Fibroblast of mammary gland (primary cell): ENCODE results near the gene DGCR8.

Source experiments
- DNase-seq: peaks from one replicate; pipeline ENCODE4 v3.0.0-alpha.2; 2010; ENCODE audit warnings: low read depth
- H3K4me3 ChIP-seq: 2 replicates; pipeline ENCODE4 v1.5.1; 2011; ENCODE audit warnings: low read depth, mild to moderate bottlenecking, low read length, moderate library complexity; ENCODE audit not compliant: control insufficient read depth
- TF ChIP-seq, protein P1 (sequence below): conservative IDR thresholded peaks from 2 replicates; pipeline ENCODE4 v1.5.1; 2011; ENCODE audit warnings: low read depth, low read length, inconsistent platforms; ENCODE audit not compliant: control insufficient read depth, insufficient read depth

Gene DGCR8

DNA sequence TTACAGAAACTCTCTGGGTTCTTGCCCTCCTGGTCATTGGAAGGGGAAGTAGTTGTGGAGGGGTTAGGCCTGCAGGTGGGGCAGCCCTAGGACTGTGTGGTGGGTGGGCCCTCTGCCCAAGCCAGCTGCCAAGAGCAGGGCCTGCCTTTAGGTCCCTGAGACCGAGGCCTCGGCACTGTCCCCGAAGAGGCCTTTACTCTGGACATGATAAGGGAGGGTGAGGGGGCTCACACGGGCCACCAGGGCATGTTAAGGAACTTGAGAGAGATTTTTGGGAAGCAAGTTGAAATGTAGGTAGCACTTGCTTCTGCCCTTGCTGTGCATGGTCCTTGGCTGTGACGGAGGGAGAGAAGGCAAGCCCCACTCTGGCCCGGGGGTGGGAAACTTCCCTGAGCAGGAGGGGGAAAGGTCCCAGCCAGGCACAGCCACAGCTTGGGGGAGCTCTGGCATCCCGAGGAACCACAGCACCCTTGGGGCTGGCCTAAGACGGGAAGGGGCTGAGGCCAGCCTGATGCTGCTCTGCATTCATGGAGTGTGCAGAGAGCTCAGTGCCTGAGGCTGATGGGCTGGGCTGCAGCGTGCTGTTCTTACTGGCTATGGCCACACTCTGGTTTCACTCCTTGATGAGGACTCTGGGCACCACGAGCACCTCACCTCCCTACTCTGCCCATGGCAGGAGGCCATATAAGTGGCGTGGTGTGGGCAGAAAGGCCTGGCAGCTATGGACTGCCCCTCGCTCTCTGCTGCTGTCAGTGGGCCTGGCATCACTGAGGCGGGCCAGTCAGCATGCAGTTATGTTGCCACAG, 28.1 kb downstream of the DGCR8 start:
- no peak for DNase-seq
- TF ChIP-seq, protein P1, sequence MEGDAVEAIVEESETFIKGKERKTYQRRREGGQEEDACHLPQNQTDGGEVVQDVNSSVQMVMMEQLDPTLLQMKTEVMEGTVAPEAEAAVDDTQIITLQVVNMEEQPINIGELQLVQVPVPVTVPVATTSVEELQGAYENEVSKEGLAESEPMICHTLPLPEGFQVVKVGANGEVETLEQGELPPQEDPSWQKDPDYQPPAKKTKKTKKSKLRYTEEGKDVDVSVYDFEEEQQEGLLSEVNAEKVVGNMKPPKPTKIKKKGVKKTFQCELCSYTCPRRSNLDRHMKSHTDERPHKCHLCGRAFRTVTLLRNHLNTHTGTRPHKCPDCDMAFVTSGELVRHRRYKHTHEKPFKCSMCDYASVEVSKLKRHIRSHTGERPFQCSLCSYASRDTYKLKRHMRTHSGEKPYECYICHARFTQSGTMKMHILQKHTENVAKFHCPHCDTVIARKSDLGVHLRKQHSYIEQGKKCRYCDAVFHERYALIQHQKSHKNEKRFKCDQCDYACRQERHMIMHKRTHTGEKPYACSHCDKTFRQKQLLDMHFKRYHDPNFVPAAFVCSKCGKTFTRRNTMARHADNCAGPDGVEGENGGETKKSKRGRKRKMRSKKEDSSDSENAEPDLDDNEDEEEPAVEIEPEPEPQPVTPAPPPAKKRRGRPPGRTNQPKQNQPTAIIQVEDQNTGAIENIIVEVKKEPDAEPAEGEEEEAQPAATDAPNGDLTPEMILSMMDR, result no peak
- no peak overlapping the region for H3K4me3 ChIP-seq

DNA sequence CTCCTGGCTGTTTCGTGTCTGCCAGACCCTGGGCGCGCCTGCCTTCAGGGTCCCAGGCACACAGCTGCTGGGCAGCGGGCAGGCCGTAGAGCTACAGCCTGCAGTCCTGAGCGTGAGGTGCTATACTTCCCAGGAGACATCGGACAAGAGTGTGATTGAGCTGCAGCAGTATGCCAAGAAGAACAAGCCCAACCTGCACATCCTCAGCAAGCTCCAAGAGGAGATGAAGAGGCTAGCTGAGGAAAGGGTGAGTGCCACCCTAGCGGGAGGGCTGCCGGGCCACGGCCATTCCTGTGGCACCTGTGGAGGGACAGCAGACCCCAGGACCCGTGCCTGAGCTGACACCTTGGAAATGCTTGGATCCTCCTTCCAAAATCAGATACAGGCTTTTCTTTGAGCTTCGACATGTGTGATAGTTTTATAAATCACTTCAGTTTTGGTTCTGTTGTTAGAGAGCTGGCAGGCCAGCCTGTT, 28.8 kb downstream of the DGCR8 start:
- DNase-seq, result no peak
- no peak overlapping the region for H3K4me3 ChIP-seq
- TF ChIP-seq, protein P1, result no peak

DNA sequence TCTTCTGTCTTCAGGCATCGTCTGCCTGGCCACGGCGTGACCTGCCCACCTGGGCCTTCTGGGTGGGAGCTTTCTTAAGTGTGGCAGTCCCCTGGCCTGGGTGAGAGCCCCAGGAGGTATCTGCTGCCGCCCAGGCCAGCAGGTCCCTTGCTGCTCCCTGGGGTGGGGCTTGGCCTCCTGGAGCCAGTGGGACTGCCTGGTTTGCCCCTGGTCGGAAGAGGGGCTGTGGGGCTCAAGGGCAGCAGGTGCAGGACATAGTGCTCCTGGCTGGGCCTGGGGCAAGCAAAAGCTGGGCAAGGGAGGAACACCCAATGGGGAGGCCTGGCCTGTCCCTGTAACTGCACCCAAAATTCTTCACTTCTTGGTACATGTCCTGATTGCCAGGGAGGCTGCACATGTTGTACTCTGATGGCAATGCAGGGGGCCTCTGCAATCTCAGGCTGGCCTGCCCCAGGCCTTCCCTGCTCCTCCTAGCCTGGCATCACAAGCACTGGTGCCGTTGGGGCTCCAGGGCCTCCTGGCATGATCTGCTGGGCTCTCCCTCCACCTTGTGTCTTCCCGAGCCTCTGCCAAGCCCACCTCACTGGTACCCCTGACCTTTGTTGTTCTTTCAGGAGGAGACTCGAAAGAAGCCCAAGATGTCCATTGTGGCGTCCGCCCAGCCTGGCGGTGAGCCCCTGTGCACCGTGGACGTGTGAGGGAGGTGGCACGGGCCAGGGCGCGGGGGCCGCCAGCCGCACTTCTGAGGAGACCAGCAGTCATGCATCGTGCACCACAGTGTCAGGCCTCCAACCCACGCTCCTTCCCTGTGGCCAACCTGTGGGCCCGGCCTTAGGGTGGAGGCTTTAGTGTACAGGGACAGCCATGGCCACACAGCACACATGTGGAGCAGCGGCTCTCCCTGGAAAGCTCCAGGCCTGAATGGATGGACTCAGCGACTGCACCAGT, 29.6 kb downstream of the DGCR8 start:
- DNase-seq, result no peak
- TF ChIP-seq, protein P1, result no peak
- H3K4me3 ChIP-seq, result no peak overlapping the region

DNA sequence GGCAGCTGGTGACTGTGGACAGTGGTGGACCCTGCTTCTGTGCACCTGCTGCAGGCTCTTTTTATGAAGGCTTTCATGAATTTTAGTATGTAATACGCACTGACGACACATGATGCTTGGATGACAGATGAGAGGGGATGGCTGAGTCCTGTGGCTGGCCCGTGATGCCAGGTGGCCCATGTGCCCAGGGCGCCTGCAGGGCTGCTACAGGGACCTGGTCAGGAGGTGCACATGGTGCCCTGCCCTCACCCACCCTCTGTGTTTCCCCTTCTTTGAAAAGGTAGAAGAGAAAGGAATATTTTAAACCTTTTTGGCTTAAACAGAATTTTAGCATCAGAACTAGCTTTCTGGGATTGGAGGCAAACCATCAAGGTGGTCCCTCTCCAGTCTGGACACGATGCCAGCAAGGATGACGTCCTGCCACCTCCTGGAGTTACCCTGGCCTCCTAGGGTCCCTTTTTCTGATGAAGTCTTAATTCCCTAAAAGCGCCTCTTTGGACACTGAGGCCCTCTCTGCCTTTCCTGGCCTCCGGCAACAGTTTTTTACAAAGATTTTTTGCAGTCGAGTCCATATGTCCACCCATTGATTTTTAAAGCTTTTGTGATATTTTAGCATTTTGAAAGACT, 30.4 kb downstream of the DGCR8 start:
- TF ChIP-seq, protein P1, result no peak
- no peak overlapping the region for H3K4me3 ChIP-seq
- no peak for DNase-seq

DNA sequence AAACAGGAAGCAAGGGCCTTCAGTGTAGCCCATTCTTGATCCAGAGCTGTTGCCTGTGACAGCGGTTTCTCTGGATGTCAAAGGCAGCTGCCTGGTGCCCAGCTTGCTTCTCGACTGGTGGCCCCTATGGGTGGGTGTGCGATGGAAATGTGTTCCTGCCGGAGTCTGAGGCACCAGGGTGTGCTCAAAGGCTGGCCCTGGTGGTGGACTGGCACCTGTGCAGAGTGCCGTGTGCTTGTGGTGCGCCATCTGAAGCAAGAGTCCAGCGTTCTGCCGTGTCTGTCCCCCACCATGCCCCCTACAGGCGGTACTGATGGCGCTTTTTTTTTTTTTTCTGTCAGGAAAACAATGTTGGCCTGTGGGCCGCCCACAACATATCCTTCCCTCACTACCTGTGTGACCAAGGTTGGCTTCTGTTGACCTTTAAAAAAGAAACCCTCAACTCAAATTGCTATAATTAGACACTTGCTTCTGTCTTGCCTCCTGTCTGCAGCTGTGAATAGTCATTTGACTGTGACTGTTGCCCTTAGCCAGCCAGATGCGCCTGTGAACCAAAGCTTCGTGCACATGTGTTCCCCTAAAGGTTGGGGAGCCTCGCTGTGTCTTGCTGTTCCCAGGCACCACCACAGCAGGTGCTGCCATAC, 31.1 kb downstream of the DGCR8 start:
- DNase-seq, result peak; percentile 38

More for the DNA sequence above, 31.1 kb downstream of the DGCR8 start:
- TF ChIP-seq, protein P1, result peak; percentile 47
- H3K4me3 ChIP-seq, result no peak overlapping the region
